ENCODE results near the gene CIDEB. TPM values are rescaled to one million over a fixed set of nuclear protein-coding genes. Genes with fewer than 3 reads are reported as not detected.

Gene CIDEB
- total and polyA plus RNA-seq, 11 donors: 1.7 to 10.1 (median 3.0) TPM

DNA sequence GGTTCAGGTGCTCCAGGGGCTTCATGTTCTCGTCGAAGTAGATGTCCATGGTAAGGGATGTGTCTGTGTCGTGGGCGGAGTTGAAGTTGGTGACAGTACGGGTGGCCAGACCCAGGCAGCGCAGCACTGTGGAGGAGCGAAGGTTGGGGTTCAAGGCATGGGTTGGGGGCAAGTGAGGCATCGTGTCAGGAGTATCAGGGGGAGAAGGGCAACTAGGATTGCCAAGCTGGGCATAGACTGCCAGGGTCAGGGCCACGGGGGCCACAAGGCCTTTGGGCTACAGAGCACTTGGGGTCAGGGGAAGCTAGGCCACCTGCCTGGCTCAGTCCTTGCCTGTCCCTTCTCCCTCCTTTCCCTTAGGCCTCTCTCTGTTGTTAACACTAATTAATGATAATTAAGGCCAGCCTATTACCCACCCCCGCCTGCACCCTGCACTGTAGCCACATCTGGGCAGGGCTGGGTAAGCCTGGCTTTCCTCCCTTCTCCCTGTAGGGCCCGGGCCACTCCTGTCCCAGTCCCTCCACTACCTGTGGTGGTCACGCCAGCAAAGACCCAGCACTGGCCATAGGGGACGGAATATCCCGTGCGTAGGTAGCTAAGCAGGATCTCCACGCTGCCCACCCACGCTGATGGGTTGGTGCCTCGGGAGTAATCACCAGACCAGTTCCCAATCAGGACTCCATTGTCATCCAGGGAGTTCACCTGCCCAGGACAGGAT lies 49.1 kb downstream of the CIDEB start:
- H3K9me3 ChIP-seq: no peaks in the 10 kb centered on the region
- peaks cover 0 to 1% (median 0%) of the 10 kb centered on the region in 9 donors for H3K36me3 ChIP-seq
- no peak overlapping the region for H3K27ac ChIP-seq
- no peaks in the 10 kb centered on the region for H3K4me1 ChIP-seq
- ATAC-seq (no peak), DNase-seq (no peak)
- intact Hi-C loops (cut with DNase I): no loop called here
- TF ChIP-seq POLR2A (IDR thresholded peaks at IDR 0.05): no peak
- TF ChIP-seq, protein P1, sequence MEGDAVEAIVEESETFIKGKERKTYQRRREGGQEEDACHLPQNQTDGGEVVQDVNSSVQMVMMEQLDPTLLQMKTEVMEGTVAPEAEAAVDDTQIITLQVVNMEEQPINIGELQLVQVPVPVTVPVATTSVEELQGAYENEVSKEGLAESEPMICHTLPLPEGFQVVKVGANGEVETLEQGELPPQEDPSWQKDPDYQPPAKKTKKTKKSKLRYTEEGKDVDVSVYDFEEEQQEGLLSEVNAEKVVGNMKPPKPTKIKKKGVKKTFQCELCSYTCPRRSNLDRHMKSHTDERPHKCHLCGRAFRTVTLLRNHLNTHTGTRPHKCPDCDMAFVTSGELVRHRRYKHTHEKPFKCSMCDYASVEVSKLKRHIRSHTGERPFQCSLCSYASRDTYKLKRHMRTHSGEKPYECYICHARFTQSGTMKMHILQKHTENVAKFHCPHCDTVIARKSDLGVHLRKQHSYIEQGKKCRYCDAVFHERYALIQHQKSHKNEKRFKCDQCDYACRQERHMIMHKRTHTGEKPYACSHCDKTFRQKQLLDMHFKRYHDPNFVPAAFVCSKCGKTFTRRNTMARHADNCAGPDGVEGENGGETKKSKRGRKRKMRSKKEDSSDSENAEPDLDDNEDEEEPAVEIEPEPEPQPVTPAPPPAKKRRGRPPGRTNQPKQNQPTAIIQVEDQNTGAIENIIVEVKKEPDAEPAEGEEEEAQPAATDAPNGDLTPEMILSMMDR (IDR thresholded peaks at IDR 0.05): no peak
- no peak overlapping the region for H3K4me3 ChIP-seq
- 90 to 93% (median 92%) methylated on average over 18 of the region's 18 CpGs for WGBS, 4 donors
- H3K27me3 ChIP-seq: no peaks in the 10 kb centered on the region

DNA sequence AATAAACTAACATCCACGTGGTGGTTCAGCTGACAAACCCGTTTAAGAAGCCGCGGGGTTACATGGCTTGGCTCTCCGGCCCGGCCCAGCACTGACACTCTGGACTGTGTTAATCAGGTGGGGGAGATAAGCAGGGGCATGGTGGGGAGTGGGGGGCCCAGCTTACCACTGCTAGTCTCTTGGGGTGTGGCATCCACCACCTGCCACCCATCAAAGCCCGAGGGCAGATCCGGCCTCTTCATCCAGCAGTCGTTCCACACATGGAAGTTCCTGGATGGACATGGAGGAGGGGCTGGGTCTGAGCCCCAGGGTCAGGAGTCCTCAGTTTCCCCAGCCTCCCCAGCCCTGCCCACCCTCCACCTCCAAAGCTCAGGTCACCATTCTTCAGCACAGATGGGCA lies 49.7 kb downstream of the CIDEB start:
- Histone ChIP-seq H3K27me3 (no peaks in the 10 kb centered on the region), H3K9me3 (no peaks in the 10 kb centered on the region), H3K4me3 (no peak overlapping the region), H3K36me3 (peaks cover 0 to 4% (median 0%) of the 10 kb centered on the region in 9 donors), H3K27ac (no peak overlapping the region), H3K4me1 (no peaks in the 10 kb centered on the region)
- WGBS, 4 donors: 77 to 83% (median 79%) methylated on average over 9 of the region's 9 CpGs
- DNase-seq (no peak), ATAC-seq (no peak)
- intact Hi-C loops (cut with DNase I): no loop called here
- TF ChIP-seq, protein P1 (IDR thresholded peaks at IDR 0.05): no peak
- no peak for TF ChIP-seq POLR2A (IDR thresholded peaks at IDR 0.05)

DNA sequence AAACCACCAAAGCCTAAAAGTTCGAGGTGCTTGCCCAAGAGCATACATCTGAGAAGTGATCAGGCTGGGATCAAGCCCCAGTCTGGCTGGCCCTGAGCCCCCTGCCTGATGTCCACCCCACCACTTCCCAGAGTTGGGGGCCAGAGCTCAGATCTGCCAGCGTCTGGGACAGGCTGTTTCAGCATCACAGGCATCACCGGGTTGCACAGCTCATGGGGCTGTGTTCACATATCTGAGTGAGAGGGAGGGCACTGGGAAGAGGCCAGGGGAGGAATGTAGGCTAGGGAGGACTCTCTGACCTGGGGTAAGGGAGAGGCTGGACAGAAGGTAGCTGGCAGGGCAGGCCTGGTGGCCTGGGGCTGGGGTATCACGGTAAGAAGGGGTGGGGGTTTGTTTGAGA lies 50.8 kb downstream of the CIDEB start:
- Histone ChIP-seq H3K9me3 (no peaks in the 10 kb centered on the region), H3K4me1 (peaks cover 0 to 4% (median 0%) of the 10 kb centered on the region in 12 donors), H3K27ac (no peak overlapping the region), H3K36me3 (peaks cover 0 to 9% (median 0%) of the 10 kb centered on the region in 9 donors), H3K4me3 (no peak overlapping the region), H3K27me3 (no peaks in the 10 kb centered on the region)
- ATAC-seq: no peak
- TF ChIP-seq, protein P1 (IDR thresholded peaks at IDR 0.05): no peak
- TF ChIP-seq POLR2A (IDR thresholded peaks at IDR 0.05): no peak
- intact Hi-C loops (cut with DNase I): no loop called here
- DNase-seq: no peak
- WGBS, 4 donors: 73 to 78% (median 76%) methylated on average over 4 of the region's 4 CpGs

DNA sequence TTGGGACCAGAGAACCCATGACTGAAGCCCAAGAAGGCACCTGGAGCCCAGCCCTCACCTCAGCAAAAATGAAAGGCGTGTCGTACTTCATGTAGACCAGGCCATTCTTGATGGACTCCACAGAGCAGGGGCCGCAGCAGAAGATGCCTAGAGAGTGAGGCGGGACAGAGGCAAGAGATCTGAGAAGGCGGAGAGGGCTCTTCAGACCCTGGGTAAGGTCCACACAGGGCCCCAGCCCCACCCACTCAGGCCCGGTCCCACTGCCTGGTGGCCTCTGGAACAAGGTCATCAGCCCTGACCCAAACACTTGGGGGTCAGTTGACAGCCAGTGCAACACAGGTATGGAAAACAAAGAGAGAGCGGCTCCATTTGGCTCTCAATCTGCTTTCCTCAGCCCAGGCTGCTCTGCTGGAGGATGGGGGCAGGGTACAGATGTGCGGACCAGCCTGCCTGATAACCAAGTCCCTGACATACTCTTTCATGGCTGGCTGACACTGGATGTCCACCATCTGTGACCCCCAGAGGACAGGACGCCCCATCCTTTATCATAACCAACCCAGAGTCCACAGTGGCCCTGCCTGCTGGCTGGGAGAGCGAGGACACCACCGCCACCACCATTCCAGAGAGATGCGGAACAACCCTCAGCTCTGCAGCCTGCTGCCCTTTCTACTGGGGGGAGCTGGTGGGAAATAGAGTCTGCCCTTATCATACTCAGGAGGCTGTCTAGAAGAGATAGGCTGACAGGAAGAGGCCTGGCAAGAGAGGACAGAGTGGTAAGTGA lies 51.7 kb downstream of the CIDEB start:
- no peaks in the 10 kb centered on the region for H3K9me3 ChIP-seq
- WGBS, 4 donors: 93 to 96% (median 95%) methylated on average over 11 to 12 of the region's 12 CpGs
- H3K27ac ChIP-seq: no peak overlapping the region
- intact Hi-C loops (cut with DNase I): no loop called here
- TF ChIP-seq POLR2A (IDR thresholded peaks at IDR 0.05): no peak
- TF ChIP-seq, protein P1 (IDR thresholded peaks at IDR 0.05): no peak
- peaks cover 0 to 9% (median 0%) of the 10 kb centered on the region in 9 donors for H3K36me3 ChIP-seq
- no peak overlapping the region for H3K4me3 ChIP-seq
- H3K27me3 ChIP-seq: no peaks in the 10 kb centered on the region
- ATAC-seq (no peak), DNase-seq (no peak)
- peaks cover 0 to 9% (median 0%) of the 10 kb centered on the region in 12 donors for H3K4me1 ChIP-seq

Data from heart left ventricle (tissue), 16 donors.